Neural progenitor cell (in vitro differentiated cells): ENCODE results near the gene POLN.

ENCODE experiments used
- EZH2 ChIP-seq: fragments of 200-600 bp; sonication (generic); IDR thresholded peaks from 2 replicates; pipeline ENCODE4 v1.6.1; 2017; ENCODE audit warnings: antibody characterized with exemption, mild to moderate bottlenecking, moderate library complexity
- EZH2phosphoT487 ChIP-seq: fragments of 200-600 bp; sonication (generic); IDR thresholded peaks from 2 replicates; pipeline ENCODE4 v1.6.1; 2017; ENCODE audit warnings: antibody characterized with exemption
- TF ChIP-seq, protein P1 (sequence below): fragments of 200-600 bp; sonication (generic); IDR thresholded peaks from 2 replicates; pipeline ENCODE4 v1.5.1; 2017; ENCODE audit warnings: antibody characterized with exemption, mild to moderate bottlenecking

DNA sequence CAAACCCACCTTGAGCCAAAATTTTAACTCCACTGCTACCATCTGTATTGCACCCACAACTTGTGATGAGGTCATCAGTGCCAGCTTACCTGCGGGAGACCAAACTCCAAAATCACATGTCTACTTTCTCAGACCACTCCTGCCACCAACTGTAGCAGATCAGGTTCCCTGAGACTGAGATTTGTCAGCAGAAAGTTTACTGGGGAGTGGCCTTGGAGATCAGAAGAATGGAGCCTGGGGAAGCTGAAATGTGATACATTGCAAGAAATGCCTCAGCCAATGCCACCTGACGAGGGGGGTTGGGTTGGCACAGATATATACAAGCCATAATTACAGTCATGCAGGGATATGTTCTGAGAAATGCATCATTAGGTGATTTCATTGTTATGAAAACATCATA lies 19.1 kb downstream of the POLN start:
- TF ChIP-seq, protein P1, sequence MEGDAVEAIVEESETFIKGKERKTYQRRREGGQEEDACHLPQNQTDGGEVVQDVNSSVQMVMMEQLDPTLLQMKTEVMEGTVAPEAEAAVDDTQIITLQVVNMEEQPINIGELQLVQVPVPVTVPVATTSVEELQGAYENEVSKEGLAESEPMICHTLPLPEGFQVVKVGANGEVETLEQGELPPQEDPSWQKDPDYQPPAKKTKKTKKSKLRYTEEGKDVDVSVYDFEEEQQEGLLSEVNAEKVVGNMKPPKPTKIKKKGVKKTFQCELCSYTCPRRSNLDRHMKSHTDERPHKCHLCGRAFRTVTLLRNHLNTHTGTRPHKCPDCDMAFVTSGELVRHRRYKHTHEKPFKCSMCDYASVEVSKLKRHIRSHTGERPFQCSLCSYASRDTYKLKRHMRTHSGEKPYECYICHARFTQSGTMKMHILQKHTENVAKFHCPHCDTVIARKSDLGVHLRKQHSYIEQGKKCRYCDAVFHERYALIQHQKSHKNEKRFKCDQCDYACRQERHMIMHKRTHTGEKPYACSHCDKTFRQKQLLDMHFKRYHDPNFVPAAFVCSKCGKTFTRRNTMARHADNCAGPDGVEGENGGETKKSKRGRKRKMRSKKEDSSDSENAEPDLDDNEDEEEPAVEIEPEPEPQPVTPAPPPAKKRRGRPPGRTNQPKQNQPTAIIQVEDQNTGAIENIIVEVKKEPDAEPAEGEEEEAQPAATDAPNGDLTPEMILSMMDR = no peak
- TF ChIP-seq EZH2 (no peak), EZH2phosphoT487 (no peak)
